Brain microvascular endothelial cell (primary cell): ENCODE results near the gene PBOV1.

Experiments used
- DNase-seq: peaks from one replicate; pipeline ENCODE4 v3.0.0-alpha.2; 2020
- H3K27ac ChIP-seq: fragments of 250-450 bp; sonication (Bioruptor Pico); 2 replicates; pipeline ENCODE4 v1.5.1; 2020; ENCODE audit warnings: mild to moderate bottlenecking, moderate library complexity
- H3K27me3 ChIP-seq: fragments of 250-450 bp; sonication (Bioruptor Pico); replicated peaks from 2 replicates; pipeline ENCODE4 v1.5.1; 2020; ENCODE audit warnings: mild to moderate bottlenecking
- H3K36me3 ChIP-seq: fragments of 250-450 bp; sonication (Bioruptor Pico); replicated peaks from 2 replicates; pipeline ENCODE4 v1.5.1; 2020; ENCODE audit warnings: mild to moderate bottlenecking
- H3K4me3 ChIP-seq: 2 replicates; pipeline ENCODE4 v1.5.1; 2011; ENCODE audit warnings: low read depth, mild to moderate bottlenecking, control low read depth, low read length, moderate library complexity
- CTCF ChIP-seq: IDR thresholded peaks from 2 replicates; pipeline ENCODE4 v1.5.1; 2011; ENCODE audit warnings: low read depth, mild to moderate bottlenecking, moderate library complexity, low read length, control low read depth, inconsistent platforms; ENCODE audit errors: missing control alignments
- in situ Hi-C: cut with HindIII; loops from 2 replicates; pipeline ENCODE4 v1.10.0; 2017; ENCODE audit warnings: low sequenced_read_pairs, low pct_ligation_motif_present

PBOV1 gene

GRCh38 chr6:138211048-138211581 is 7.2 kb downstream of the PBOV1 start:
- TF ChIP-seq CTCF, result no peak
- no peak overlapping the region for H3K27ac ChIP-seq
- H3K4me3 ChIP-seq, result no peak overlapping the region
- no peak for DNase-seq
- in situ Hi-C loops, result no loop called here
- H3K27me3 ChIP-seq, result no peaks in the 10 kb centered on the region
- H3K36me3 ChIP-seq, result no peaks in the 10 kb centered on the region

GRCh38 chr6:138206862-138207261 is 11.4 kb downstream of the PBOV1 start:
- H3K36me3 ChIP-seq, result no peaks in the 10 kb centered on the region
- H3K4me3 ChIP-seq, result no peak overlapping the region

GRCh38 chr6:138205437-138206094 is 12.7 kb downstream of the PBOV1 start:
- DNase-seq, result no peak
- no peak overlapping the region for H3K4me3 ChIP-seq
- TF ChIP-seq CTCF, result no peak
- no peaks in the 10 kb centered on the region for H3K36me3 ChIP-seq
- no peak overlapping the region for H3K27ac ChIP-seq
- in situ Hi-C loops, result no loop called here
- H3K27me3 ChIP-seq, result no peaks in the 10 kb centered on the region

More at GRCh38 chr6:138206862-138207261, 11.4 kb downstream of the PBOV1 start:
- no peak for TF ChIP-seq CTCF
- Histone ChIP-seq H3K27me3 (no peaks in the 10 kb centered on the region), H3K27ac (no peak overlapping the region)
- no peak for DNase-seq
- in situ Hi-C loops, result no loop called here

GRCh38 chr6:138204792-138205384 is 13.4 kb downstream of the PBOV1 start:
- in situ Hi-C loops, result no loop called here
- DNase-seq, result no peak

GRCh38 chr6:138204303-138204702 is 14.0 kb downstream of the PBOV1 start:
- Histone ChIP-seq H3K36me3 (no peaks in the 10 kb centered on the region), H3K4me3 (no peak overlapping the region), H3K27ac (no peak overlapping the region), H3K27me3 (no peaks in the 10 kb centered on the region)
- no peak for DNase-seq
- TF ChIP-seq CTCF, result no peak
- in situ Hi-C loops, result no loop called here

More at GRCh38 chr6:138204792-138205384, 13.4 kb downstream of the PBOV1 start:
- Histone ChIP-seq H3K36me3 (no peaks in the 10 kb centered on the region), H3K4me3 (no peak overlapping the region), H3K27ac (no peak overlapping the region), H3K27me3 (no peaks in the 10 kb centered on the region)
- TF ChIP-seq CTCF, result no peak
